Stimulated activated naive CD8-positive, alpha-beta T cell treated with anti-CD3 and anti-CD28 coated beads, Interleukin-15, amount 100 ng/mL, for 72 hours (primary cell): Measurements from ENCODE around the gene TMEM72.

Experiments
- ATAC-seq: fragments of 150-1000 bp; cut with Tn5 transposase; 2 replicates; pipeline ENCODE4 v1.10.0; 2021; ENCODE audit warnings: mild to moderate bottlenecking, moderate library complexity
- DNase-seq, 2 donors: peaks; one replicate each; pipeline ENCODE4 v3.0.0; 2021 to 2022
- H3K27ac Mint-ChIP-seq, 2 donors: one replicate each; pipeline ENCODE4 v1.8.0; 2022; ENCODE audit warnings: mild to moderate bottlenecking in 2 of 2, mixed read lengths in 2 of 2, moderate library complexity in 2 of 2
- H3K27me3 Mint-ChIP-seq: one replicate; pipeline ENCODE4 v1.8.0; 2022; ENCODE audit warnings: mixed read lengths
- H3K4me1 Mint-ChIP-seq: one replicate; pipeline ENCODE4 v1.8.0; 2022; ENCODE audit warnings: mild to moderate bottlenecking, mixed read lengths
- H3K4me3 Mint-ChIP-seq, 2 donors: one replicate each; pipeline ENCODE4 v1.8.0; 2022; ENCODE audit warnings: mild to moderate bottlenecking in 2 of 2, mixed read lengths in 2 of 2, moderate library complexity in 1 of 2
- H3K9me3 Mint-ChIP-seq, 2 donors: one replicate each; pipeline ENCODE4 v1.8.0; 2022; ENCODE audit warnings: mixed read lengths in 2 of 2

The TMEM72 gene

DNA sequence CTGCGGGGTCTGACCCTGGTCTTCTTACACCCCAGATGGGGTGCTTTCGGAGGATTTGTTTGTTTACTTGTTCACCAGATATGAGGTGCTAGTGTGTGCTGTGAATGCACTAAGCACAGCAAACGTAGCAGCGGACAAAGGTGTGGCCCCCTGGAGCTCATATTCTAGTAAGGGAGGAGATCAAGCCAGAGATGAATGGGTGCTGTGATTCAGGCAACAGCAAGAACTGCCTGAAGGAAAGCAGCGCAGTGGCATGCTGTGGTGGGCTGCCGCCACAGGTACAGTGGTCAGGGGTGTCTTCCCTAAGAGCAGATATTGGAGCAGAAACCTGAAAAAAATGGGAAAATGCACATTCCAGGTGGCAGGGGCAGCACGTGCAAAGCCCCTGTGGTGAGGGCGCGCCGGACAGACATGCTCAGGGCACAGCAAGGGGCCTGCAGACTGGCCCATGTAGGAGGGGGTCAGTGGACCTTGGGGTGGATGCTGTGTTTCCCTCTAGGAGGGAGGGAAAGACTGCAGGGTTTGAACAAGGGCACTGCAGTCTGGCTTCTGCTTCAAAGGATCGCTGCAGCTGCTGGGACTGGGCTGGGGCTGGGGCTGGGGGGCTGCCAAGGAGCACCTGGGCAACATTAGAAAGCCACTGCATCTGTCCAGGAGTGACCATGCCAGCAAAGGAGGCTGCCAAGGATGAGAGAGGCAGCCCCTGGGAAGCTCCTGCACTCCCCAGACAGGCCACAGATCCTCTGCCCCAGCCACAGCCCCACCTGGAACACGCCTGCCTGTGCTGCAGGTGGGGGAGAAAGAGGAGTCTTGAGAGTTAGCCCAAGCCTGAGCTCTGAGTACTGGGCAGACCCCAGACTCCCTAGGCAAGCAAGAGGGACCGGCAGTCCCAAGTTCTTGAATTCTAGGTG is 68.4 kb downstream of the TMEM72 start:
- H3K27me3 Mint-ChIP-seq: no peaks in the 10 kb centered on the region
- H3K4me3 Mint-ChIP-seq: no peak overlapping the region
- H3K4me1 Mint-ChIP-seq: peaks cover 27% of the 10 kb centered on the region
- DNase-seq: no peak
- H3K27ac Mint-ChIP-seq: peak overlapping the region in 1 of 2 donors; percentile 74
- no peak for ATAC-seq
- no peaks in the 10 kb centered on the region for H3K9me3 Mint-ChIP-seq

DNA sequence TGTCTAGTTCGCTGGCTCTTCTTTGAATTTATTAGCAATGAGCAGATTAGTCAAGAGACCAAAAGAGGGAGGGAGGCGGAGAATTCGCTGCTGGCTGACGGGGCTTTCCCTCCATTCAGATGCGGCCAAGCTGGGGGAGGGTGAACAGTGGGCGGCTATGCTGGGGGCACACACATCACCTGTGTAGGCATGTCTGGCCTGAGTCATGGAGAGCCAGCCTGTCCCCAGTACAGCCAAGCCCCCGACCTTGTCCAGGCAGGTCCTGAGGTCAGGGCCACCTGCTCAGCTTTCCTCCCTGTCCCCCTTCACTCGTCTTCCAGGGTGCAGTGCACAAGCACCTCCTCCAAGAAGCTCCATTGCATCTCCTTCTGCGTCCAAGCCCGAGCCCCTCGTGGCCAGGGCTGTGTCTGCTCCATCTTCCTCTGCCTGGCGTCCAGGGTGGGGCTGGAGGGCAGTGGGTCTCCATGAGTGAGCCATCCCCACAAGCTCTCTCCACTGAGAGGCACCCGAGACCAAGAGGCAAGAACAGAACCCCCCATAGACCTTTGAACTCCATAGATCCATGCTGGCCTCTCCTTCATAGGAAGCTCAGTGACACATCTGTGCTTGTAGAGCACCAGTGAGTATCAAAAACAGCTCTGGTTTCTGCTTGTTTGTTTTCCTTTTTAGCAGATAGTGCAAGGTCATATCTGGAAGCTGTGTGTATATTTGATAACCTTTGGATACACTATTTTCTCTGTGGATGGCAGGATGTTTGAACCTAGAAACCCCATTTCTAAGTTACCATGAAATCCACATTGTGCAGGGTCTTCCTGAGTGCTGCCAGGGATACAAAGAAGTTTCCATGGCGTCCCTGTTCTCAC is 69.4 kb downstream of the TMEM72 start:
- DNase-seq (no peak), ATAC-seq (no peak)
- Mint-ChIP-seq H3K4me1 (peaks cover 23% of the 10 kb centered on the region), H3K9me3 (no peaks in the 10 kb centered on the region), H3K4me3 (no peak overlapping the region), H3K27me3 (no peaks in the 10 kb centered on the region), H3K27ac (peak overlapping the region in 1 of 2 donors; percentile 73)

DNA sequence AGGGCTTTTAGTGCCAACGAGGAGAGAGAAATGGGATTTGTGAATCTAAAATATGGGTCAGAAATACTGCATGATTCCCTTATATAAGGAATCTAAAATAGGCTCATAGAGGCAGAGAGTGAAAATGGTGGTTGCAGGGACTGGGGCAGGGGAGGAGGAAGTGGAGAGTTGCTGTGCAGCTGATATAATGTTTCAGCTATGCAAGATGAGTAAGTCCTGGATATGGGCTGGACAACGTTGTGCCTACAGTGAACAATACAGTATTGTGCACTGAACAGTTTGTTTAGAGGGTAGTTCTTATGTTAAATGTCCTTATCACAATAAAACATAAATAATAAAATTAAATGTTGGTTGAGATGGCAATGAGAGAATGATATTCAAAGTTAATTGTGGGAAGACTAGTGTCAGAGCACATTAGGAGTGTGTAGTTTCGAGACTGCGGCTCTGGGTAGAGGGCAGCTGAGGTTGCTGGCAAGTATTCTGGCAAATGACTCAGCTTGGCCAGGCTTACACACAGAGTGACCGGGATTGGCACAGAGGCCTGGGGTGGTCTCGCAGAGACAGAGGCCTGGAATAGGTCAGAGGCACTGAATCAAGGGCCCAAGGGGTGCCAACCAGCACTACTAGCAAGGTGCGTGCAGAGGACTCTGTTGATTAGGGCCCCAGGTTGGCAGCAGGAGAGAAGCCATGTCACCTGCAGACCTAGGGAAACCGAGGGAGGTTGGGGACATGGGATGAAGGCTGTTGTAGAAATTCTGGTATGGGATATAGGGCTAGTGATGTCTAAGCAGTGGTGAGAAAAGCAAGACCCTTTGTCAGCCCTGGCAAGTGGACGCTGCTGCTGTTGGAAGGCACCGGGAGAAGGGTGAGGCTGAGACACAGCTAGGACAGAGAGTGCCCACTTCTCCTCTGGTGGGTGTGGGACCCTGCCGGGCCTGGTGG is 70.3 kb downstream of the TMEM72 start:
- Mint-ChIP-seq H3K4me1 (peaks cover 18% of the 10 kb centered on the region), H3K4me3 (no peak overlapping the region), H3K9me3 (no peaks in the 10 kb centered on the region), H3K27ac (peak overlapping the region in 1 of 2 donors; percentile 73), H3K27me3 (no peaks in the 10 kb centered on the region)
- ATAC-seq: no peak
- DNase-seq: no peak

DNA sequence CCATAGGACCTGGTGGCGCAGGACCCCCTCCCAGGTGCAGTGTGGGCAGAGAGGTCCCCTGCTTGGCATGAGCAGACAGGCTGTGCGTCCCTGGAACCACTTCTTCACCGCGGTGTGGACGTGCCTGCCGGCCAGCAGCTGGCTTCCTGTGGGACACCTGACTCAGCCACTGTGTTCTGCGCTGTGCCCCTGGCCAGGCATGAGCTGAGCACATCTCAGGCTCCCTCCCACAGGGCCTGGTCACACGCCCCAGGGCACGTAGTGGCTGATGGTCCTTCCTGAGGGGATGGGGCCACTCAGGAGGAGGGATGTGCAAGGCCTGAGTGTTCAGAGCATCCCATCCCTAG is 71.0 kb downstream of the TMEM72 start:
- ATAC-seq (no peak), DNase-seq (no peak)
- Mint-ChIP-seq H3K9me3 (no peaks in the 10 kb centered on the region), H3K4me1 (peaks cover 24% of the 10 kb centered on the region), H3K4me3 (no peak overlapping the region), H3K27ac (no peak overlapping the region), H3K27me3 (no peaks in the 10 kb centered on the region)

DNA sequence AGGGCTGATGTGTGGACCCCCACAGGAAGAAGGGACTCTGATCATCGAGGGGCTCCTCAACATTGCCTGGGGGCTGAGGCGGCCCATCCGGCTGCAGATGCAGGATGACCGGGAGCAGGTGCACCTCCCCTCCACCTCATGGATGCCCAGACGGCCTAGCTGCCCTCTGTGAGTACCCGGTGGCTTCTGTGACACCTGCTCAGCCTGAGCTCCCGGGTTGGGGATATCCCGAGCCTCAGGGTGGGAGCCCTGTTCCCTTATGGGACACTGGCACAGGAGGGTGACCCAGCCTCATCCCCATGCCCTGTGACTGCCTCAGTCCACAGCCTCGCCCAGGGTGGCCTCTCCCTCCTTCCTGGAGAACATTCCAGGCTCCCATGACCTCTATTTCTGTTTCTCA is 71.4 kb downstream of the TMEM72 start:
- Mint-ChIP-seq H3K4me1 (peaks cover 28% of the 10 kb centered on the region), H3K27ac (no peak overlapping the region), H3K27me3 (no peaks in the 10 kb centered on the region), H3K9me3 (no peaks in the 10 kb centered on the region), H3K4me3 (no peak overlapping the region)
- DNase-seq: no peak
- no peak for ATAC-seq

DNA sequence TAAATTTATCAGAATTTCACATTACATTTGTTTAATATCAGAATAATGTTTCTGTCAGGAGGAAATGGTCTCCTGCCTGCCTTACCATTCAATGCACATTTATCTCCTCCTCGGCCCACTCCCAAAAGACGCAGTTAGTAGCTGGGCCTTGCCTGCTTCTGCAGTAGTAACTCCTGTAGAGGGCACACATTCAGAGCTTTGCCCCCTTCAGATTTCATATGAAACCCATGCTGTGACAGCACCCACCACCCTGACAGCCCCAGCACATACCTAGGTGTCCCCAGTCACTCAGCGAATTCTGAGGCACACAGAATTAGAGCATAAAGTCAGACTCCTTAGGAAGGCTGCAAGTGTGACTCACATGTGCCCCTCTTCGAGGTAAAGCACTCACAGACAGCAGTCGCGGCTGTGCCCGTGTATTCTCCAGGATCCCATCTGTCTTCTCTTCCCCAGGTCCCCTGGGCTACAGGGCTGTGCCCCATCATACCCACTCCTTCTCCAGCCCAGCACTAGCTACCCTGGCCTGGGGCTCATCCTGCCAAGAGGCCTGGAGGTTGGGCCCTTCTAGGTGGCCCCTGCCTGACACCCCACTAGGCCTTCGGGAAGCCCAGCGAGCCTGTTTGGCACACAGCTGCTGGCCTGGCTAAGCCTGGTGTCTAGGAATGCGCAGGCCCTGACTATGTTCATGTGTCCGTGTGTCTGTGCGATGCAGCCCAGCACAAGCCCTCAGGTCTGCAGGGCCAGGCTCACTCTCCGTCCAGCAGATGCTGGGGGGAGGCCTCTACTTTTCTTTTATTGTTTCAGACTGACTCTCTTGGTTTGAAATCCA is 72.1 kb downstream of the TMEM72 start:
- peaks cover 31% of the 10 kb centered on the region for H3K4me1 Mint-ChIP-seq
- no peak for ATAC-seq
- H3K27ac Mint-ChIP-seq: no peak overlapping the region
- no peaks in the 10 kb centered on the region for H3K9me3 Mint-ChIP-seq
- peaks cover under 1% of the 10 kb centered on the region for H3K27me3 Mint-ChIP-seq
- H3K4me3 Mint-ChIP-seq: no peak overlapping the region
- DNase-seq: no peak

DNA sequence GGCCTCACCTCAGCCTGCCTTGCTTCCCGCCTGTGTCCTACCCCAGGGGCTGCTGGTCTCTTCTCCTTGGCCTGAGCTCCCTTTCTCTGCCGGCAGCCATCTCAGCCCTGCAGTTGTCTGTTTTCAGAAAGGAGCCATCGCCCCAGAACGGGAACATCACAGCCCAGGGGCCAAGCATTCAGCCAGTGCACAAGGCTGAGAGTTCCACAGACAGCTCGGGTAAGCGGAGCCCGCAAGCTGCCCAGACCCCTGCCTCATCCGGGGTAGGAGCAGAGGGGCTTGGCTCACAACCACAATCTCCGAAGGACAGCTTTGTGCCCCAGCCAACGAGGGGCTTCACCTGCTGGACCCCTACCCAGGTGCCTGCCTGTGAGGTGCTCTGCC is 72.8 kb downstream of the TMEM72 start:
- Mint-ChIP-seq H3K4me1 (peaks cover 26% of the 10 kb centered on the region), H3K9me3 (no peaks in the 10 kb centered on the region), H3K4me3 (no peak overlapping the region), H3K27ac (no peak overlapping the region), H3K27me3 (peaks cover 7% of the 10 kb centered on the region)
- no peak for ATAC-seq
- no peak for DNase-seq

DNA sequence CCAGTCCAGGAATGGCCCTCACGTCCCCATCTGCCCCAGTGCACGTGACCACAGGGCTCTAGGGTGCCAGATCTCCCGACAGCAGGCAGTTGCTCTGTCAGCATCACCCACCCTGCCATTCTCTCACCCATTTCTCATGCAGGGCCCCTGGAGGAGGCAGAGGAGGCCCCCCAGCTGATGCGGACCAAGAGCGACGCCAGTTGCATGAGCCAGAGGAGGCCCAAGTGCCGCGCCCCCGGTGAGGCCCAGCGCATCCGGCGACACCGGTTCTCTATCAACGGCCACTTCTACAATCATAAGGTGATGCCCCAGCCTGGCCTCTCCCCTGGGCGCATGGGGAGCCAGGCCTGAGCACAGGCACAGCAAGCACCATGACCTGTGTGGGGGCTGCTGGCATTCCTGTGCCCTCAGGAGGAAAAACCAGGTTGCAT is 73.5 kb downstream of the TMEM72 start:
- Mint-ChIP-seq H3K27ac (no peak overlapping the region), H3K4me1 (peaks cover 26% of the 10 kb centered on the region), H3K27me3 (peaks cover 14% of the 10 kb centered on the region), H3K9me3 (no peaks in the 10 kb centered on the region), H3K4me3 (no peak overlapping the region)
- no peak for DNase-seq
- no peak for ATAC-seq

DNA sequence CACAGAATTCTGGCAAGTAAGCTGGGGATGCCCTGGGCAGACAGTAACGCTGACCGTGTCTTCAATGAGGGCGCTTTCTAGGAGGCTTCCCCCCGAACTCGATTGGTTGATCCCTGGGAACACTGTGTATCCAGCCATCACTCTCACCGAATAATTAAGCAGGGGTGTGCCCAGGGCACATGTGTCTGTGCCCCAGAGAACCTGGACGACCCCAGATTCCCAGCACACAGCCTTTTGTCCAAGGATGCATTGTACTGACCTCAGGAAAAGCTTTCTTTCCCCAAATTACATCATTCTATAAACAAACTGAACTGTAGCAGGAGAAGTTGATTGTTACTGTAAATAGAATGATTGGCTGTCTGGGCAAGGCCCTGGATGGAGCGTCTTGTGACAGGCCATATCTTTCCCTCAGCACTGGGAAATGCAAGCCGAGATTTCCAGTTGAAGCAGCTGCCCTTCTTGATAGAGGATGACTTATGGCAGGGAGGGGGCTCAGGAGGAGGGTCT is 74.1 kb downstream of the TMEM72 start:
- ATAC-seq: no peak
- Mint-ChIP-seq H3K4me3 (no peak overlapping the region), H3K4me1 (peaks cover 26% of the 10 kb centered on the region), H3K27ac (no peak overlapping the region), H3K27me3 (peaks cover 18% of the 10 kb centered on the region), H3K9me3 (no peaks in the 10 kb centered on the region)
- DNase-seq: no peak

DNA sequence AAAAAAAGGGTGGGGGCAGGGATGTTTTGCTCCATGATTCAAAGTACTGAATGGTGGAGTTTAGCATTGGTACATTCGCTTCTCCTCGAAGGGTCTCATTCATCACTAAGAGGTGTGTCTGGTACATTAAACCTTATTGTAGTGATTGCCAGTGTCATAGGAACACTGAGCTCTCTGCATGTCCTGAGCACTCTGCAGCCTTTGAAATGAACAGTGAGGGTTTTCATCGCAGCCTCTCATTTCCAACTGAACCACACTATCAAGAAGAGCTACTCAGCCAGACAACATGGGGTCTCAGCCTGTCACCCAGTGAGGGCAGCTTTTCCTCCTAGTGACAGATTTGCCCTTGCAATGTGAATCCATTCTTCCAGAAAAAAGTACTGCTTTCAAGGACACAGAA is 75.0 kb downstream of the TMEM72 start:
- Mint-ChIP-seq H3K27me3 (peaks cover 22% of the 10 kb centered on the region), H3K27ac (peak overlapping the region in 1 of 2 donors; percentile 34), H3K4me3 (no peak overlapping the region), H3K9me3 (no peaks in the 10 kb centered on the region), H3K4me1 (peaks cover 26% of the 10 kb centered on the region)
- ATAC-seq (no peak), DNase-seq (no peak)
